ENCODE measurements around the gene NSUN7. TPM values are rescaled to one million over a fixed set of nuclear protein-coding genes. Genes with fewer than 3 reads are reported as not detected.

NSUN7 gene
- total and polyA plus RNA-seq, 2 donors (not counting 1 experiment from before 2014, with no cell fraction given) = 0.33 TPM; not detected in 1

DNA sequence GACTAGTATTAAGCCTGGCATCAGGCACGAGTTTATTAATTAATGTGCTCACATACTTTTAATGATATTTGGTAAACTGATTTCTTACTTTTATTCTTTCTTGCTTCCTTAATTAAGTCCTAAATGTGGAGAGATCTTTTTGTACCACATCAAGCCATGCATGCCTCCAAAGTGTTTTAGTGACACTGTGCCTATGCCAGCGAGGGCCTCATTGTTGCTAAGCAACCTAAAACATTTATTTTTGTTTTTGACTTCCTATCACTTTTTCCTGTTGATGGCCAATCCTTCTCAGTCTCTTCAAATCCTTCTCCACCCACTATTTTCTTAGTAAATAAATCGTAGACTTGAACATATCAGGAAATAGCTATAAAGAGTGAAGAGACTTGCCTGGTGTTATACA lies 5.5 kb upstream of the NSUN7 start:
- Histone ChIP-seq H3K4me3 (replicated peaks in 1 of 4; ENCODE audit: control extremely low read depth in 1 of 4, insufficient read depth in 1 of 4, low read depth in 3 of 4, low read length in 4 of 4) (no peak overlapping the region), H2AFZ (ENCODE audit: low read length) (no peak overlapping the region), H3K9me3 (ENCODE audit: control insufficient read depth, insufficient read depth, low read depth, low read length) (no peaks in the 10 kb centered on the region), H3K9ac (ENCODE audit: insufficient read depth, low read length) (no peak overlapping the region), H3K27me3 (ENCODE audit: control insufficient read depth, insufficient read depth, low read length) (peaks cover 4% of the 10 kb centered on the region), H3K27ac (ENCODE audit: insufficient read depth, low read length) (no peak overlapping the region), H4K20me1 (ENCODE audit: control insufficient read depth, extremely low read depth, insufficient read depth, low read length) (no peaks in the 10 kb centered on the region), H3K79me2 (ENCODE audit: control insufficient read depth, insufficient read depth, low read length) (no peaks in the 10 kb centered on the region), H3K36me3 (ENCODE audit: control insufficient read depth, insufficient read depth, low read length) (no peaks in the 10 kb centered on the region), H3K4me2 (ENCODE audit: extremely low read depth, insufficient read depth, low read length) (no peak overlapping the region), H3K4me1 (ENCODE audit: control insufficient read depth, extremely low read depth, insufficient read depth, low read length) (no peaks in the 10 kb centered on the region)
- DNase-seq (ENCODE audit: low read depth in 2 of 2) = no peak
- TF ChIP-seq, protein P1, sequence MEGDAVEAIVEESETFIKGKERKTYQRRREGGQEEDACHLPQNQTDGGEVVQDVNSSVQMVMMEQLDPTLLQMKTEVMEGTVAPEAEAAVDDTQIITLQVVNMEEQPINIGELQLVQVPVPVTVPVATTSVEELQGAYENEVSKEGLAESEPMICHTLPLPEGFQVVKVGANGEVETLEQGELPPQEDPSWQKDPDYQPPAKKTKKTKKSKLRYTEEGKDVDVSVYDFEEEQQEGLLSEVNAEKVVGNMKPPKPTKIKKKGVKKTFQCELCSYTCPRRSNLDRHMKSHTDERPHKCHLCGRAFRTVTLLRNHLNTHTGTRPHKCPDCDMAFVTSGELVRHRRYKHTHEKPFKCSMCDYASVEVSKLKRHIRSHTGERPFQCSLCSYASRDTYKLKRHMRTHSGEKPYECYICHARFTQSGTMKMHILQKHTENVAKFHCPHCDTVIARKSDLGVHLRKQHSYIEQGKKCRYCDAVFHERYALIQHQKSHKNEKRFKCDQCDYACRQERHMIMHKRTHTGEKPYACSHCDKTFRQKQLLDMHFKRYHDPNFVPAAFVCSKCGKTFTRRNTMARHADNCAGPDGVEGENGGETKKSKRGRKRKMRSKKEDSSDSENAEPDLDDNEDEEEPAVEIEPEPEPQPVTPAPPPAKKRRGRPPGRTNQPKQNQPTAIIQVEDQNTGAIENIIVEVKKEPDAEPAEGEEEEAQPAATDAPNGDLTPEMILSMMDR (conservative IDR thresholded peaks at IDR 0.05 in 1 of 2, IDR thresholded peaks at IDR 0.05 in 1 of 2; ENCODE audit: low read depth in 1 of 2, low read length in 2 of 2) = no peak
- no peak for TF ChIP-seq EZH2 (IDR thresholded peaks at IDR 0.05; ENCODE audit: low read length, missing control alignments)

DNA sequence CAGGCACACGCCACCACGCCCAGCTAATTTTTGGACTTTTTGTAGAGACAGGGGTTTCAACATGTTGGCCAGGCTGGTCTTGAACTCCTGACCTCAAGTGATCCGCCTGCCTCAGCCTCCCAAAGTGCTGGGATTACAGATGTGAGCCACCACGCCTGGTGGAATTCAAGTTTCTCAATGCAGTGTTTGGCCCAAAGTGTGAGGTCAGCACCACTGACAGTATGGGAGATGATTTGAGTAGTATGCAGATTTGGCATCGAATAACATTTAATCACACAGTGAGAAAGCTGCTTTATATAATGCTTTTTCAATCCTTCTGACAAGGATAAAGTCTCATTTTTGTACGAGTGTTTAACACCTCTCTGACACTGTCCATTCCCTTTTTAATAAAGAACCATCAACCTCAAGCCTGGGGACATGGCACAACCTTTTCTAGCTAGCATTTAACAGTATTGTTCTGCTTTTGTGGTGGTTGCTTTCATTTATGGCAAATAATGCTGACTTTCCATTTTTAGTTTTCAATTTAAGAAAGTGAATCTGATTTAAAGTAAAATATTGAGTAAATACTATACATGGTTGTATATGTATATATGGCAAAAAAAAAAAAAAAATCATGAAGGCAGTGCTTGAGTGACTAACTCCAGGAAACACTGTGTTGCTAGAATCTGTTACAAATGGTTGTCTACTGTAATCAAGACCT lies 4.3 kb upstream of the NSUN7 start:
- H4K20me1 ChIP-seq (ENCODE audit: control insufficient read depth, extremely low read depth, insufficient read depth, low read length) = no peaks in the 10 kb centered on the region
- TF ChIP-seq, protein P1 (conservative IDR thresholded peaks at IDR 0.05 in 1 of 2, IDR thresholded peaks at IDR 0.05 in 1 of 2; ENCODE audit: low read depth in 1 of 2, low read length in 2 of 2) = no peak
- no peak for TF ChIP-seq EZH2 (IDR thresholded peaks at IDR 0.05; ENCODE audit: low read length, missing control alignments)
- H3K4me1 ChIP-seq (ENCODE audit: control insufficient read depth, extremely low read depth, insufficient read depth, low read length) = no peaks in the 10 kb centered on the region
- H3K9ac ChIP-seq (ENCODE audit: insufficient read depth, low read length) = no peak overlapping the region
- H3K79me2 ChIP-seq (ENCODE audit: control insufficient read depth, insufficient read depth, low read length) = no peaks in the 10 kb centered on the region
- H3K36me3 ChIP-seq (ENCODE audit: control insufficient read depth, insufficient read depth, low read length) = no peaks in the 10 kb centered on the region
- peaks cover 14% of the 10 kb centered on the region for H3K27me3 ChIP-seq (ENCODE audit: control insufficient read depth, insufficient read depth, low read length)
- no peak for DNase-seq (ENCODE audit: low read depth in 2 of 2)
- H3K9me3 ChIP-seq (ENCODE audit: control insufficient read depth, insufficient read depth, low read depth, low read length) = no peaks in the 10 kb centered on the region
- no peak overlapping the region for H2AFZ ChIP-seq (ENCODE audit: low read length)
- H3K27ac ChIP-seq (ENCODE audit: insufficient read depth, low read length) = no peak overlapping the region
- H3K4me2 ChIP-seq (ENCODE audit: extremely low read depth, insufficient read depth, low read length) = no peak overlapping the region
- H3K4me3 ChIP-seq (replicated peaks in 1 of 4; ENCODE audit: control extremely low read depth in 1 of 4, insufficient read depth in 1 of 4, low read depth in 3 of 4, low read length in 4 of 4) = no peak overlapping the region

DNA sequence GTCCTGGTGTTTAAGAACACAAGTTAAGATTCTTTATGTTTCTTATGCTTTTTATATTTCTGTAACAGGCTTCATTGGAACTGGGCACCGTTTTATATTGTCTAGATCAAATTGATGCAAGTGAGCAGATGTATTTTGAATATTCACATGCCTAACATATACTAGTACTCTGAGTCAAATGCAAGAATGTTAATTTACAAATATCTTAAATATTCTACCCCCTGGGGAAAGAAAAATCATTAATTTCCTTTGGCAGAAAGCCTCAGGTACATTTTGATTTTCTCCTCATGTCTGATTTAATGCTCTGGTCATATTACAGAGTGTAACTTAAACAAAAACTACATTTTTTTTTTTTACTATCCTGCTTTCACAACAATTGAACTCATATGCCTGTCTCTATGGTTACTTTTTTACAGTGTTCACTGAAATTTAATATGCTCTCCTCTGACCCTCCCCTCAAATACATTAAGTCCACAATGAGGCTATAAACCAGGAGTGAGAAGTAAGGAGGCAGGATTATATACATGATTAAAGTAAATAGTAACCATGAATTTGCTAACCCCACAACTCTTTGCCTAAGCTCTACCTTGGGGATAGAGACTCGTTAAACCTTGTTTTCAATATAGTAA lies 2.4 kb upstream of the NSUN7 start:
- H3K36me3 ChIP-seq (ENCODE audit: control insufficient read depth, insufficient read depth, low read length) = no peaks in the 10 kb centered on the region
- H2AFZ ChIP-seq (ENCODE audit: low read length) = no peak overlapping the region
- H3K79me2 ChIP-seq (ENCODE audit: control insufficient read depth, insufficient read depth, low read length) = no peaks in the 10 kb centered on the region
- H3K27ac ChIP-seq (ENCODE audit: insufficient read depth, low read length) = no peak overlapping the region
- H4K20me1 ChIP-seq (ENCODE audit: control insufficient read depth, extremely low read depth, insufficient read depth, low read length) = no peaks in the 10 kb centered on the region
- TF ChIP-seq EZH2 (IDR thresholded peaks at IDR 0.05; ENCODE audit: low read length, missing control alignments) = no peak
- TF ChIP-seq, protein P1 (conservative IDR thresholded peaks at IDR 0.05 in 1 of 2, IDR thresholded peaks at IDR 0.05 in 1 of 2; ENCODE audit: low read depth in 1 of 2, low read length in 2 of 2) = no peak
- no peaks in the 10 kb centered on the region for H3K9me3 ChIP-seq (ENCODE audit: control insufficient read depth, insufficient read depth, low read depth, low read length)
- H3K9ac ChIP-seq (ENCODE audit: insufficient read depth, low read length) = no peak overlapping the region
- H3K4me3 ChIP-seq (replicated peaks in 1 of 4; ENCODE audit: control extremely low read depth in 1 of 4, insufficient read depth in 1 of 4, low read depth in 3 of 4, low read length in 4 of 4) = no peak overlapping the region
- H3K27me3 ChIP-seq (ENCODE audit: control insufficient read depth, insufficient read depth, low read length) = peaks cover 29% of the 10 kb centered on the region
- no peaks in the 10 kb centered on the region for H3K4me1 ChIP-seq (ENCODE audit: control insufficient read depth, extremely low read depth, insufficient read depth, low read length)
- H3K4me2 ChIP-seq (ENCODE audit: extremely low read depth, insufficient read depth, low read length) = no peak overlapping the region
- no peak for DNase-seq (ENCODE audit: low read depth in 2 of 2)

Measured in fibroblast of lung (primary cell).